ENCODE data around the gene C1QL2.

DNA sequence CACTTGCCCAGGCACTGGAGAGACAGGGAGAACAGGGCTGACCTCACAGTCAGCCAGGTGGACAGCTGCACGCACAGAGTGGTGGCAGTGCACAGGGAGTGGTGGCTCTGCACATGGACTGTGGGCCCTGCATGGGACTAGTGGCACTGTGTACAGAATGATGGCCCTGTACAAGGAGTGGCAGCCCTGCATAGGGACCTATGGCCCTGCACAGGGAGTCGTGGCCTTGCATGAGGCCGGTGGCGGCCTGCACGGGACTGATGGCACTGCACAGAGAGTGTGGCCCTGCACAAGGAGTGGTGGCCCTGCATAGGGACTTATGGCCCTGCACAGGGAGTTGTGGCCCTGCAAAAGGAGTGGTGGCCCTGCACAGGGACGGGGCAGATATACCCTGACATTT is 46.0 kb upstream of the C1QL2 start:
- no peak for TF ChIP-seq SMC3 (conservative IDR thresholded peaks at IDR 0.05; ENCODE audit: poor library complexity)
- TF ChIP-seq EP300 (conservative IDR thresholded peaks at IDR 0.05; ENCODE audit: poor library complexity, severe bottlenecking) = no peak
- TF ChIP-seq POLR2AphosphoS5 (IDR thresholded peaks at IDR 0.05) = no peak
- TF ChIP-seq CTCF (IDR thresholded peaks at IDR 0.05; ENCODE audit: poor library complexity, severe bottlenecking) = no peak
- no peak for TF ChIP-seq EZH2 (IDR thresholded peaks at IDR 0.05; ENCODE audit: borderline replicate concordance, insufficient read depth, low read length, poor library complexity, severe bottlenecking)
- TF ChIP-seq RAD21 (conservative IDR thresholded peaks at IDR 0.05) = no peak
- no peak for TF ChIP-seq REST (IDR thresholded peaks at IDR 0.05; ENCODE audit: borderline replicate concordance)
